Epithelial cell of esophagus (primary cell): ENCODE results near the gene ABHD10.

Experiments
- DNase-seq: peaks from one replicate; pipeline ENCODE4 v3.0.0; 2010; ENCODE audit warnings: low read depth
- H3K4me3 ChIP-seq: 2 replicates; pipeline ENCODE4 v1.5.1; 2011; ENCODE audit warnings: mild to moderate bottlenecking, low read length, control low read depth
- CTCF ChIP-seq: IDR thresholded peaks from 2 replicates; pipeline ENCODE4 v1.5.1; 2011; ENCODE audit warnings: low read depth, mild to moderate bottlenecking, low read length, control low read depth, inconsistent platforms; ENCODE audit not compliant: insufficient read depth; ENCODE audit errors: missing control alignments

The ABHD10 gene

GRCh38 chr3:111963424-111963823 lies 15.4 kb upstream of the ABHD10 start:
- no peak for TF ChIP-seq CTCF
- no peak overlapping the region for H3K4me3 ChIP-seq
- DNase-seq: peak; percentile 86

- no peak overlapping the region for H3K4me3 ChIP-seq
- no peak for TF ChIP-seq CTCF
- no peak for DNase-seq
Observed at GRCh38 chr3:111965484-111965883, 13.3 kb upstream of the ABHD10 start.

GRCh38 chr3:111967068-111967467 lies 11.8 kb upstream of the ABHD10 start:
- H3K4me3 ChIP-seq: no peak overlapping the region
- no peak for TF ChIP-seq CTCF
- no peak for DNase-seq

GRCh38 chr3:111967651-111968274 lies 11.1 kb upstream of the ABHD10 start:
- no peak overlapping the region for H3K4me3 ChIP-seq
- peak; percentile 77 for DNase-seq
- peak; percentile 92 for TF ChIP-seq CTCF

- TF ChIP-seq CTCF: no peak
- no peak overlapping the region for H3K4me3 ChIP-seq
- no peak for DNase-seq
Observed at GRCh38 chr3:111968319-111969054, 10.3 kb upstream of the ABHD10 start.

GRCh38 chr3:111970376-111970775 lies 8.4 kb upstream of the ABHD10 start:
- no peak for DNase-seq
- H3K4me3 ChIP-seq: no peak overlapping the region
- TF ChIP-seq CTCF: no peak
